ENCODE data around the gene TNFAIP8. TPM values are rescaled to one million over a fixed set of nuclear protein-coding genes. Genes with fewer than 3 reads are reported as not detected.

The TNFAIP8 gene
- total and polyA plus RNA-seq, 10 of the 15 experiments (the other 5 are each of a cell fraction or from before 2014, with no cell fraction given), result 124 to 324 (median 177) TPM

GRCh38 chr5:119367502-119368237 lies 11.9 kb downstream of the TNFAIP8 start (continued):
- TF ChIP-seq RAD21 (IDR thresholded peaks at IDR 0.05; ENCODE audit: insufficient read depth, low read depth, low read length), result 0 out of 2 replicates have a peak, but pooled peaks have one; percentile 8
- peak; percentile 90 for TF ChIP-seq EED (IDR thresholded peaks at IDR 0.05; ENCODE audit: low read depth)
- TF ChIP-seq ETV6 (conservative IDR thresholded peaks at IDR 0.05 in 1 of 2, IDR thresholded peaks at IDR 0.05 in 1 of 2; ENCODE audit: borderline replicate concordance in 1 of 2, low read depth in 1 of 2), result peak in 1 of 2 experiments; percentile 98; a peak in 2 of 4 replicates
- no peak for TF ChIP-seq FOXK2 (IDR thresholded peaks at IDR 0.05)
- peak; percentile 95; the same call in 1 of the 2 replicates for TF ChIP-seq ZBED1 (IDR thresholded peaks at IDR 0.05; ENCODE audit: borderline replicate concordance)
- TF ChIP-seq POLR2AphosphoS5 (IDR thresholded peaks at IDR 0.05; ENCODE audit: low read length), result no peak
- no peak for TF ChIP-seq LARP7 (IDR thresholded peaks at IDR 0.05)
- no peak for TF ChIP-seq SUPT20H (IDR thresholded peaks at IDR 0.05; ENCODE audit: borderline replicate concordance, control insufficient read depth, low read depth, low read length)
- TF ChIP-seq GATAD2B (conservative IDR thresholded peaks at IDR 0.05; ENCODE audit: low read depth), result no peak
- peak; percentile 98 for TF ChIP-seq TBL1XR1 (IDR thresholded peaks at IDR 0.05; ENCODE audit: low read depth, low read length)
- TF ChIP-seq TAF1 (IDR thresholded peaks at IDR 0.05; ENCODE audit: borderline replicate concordance, low read depth, low read length), result no peak
- TF ChIP-seq SUZ12 (IDR thresholded peaks at IDR 0.05; ENCODE audit: unreplicated experiment), result no peak
- TF ChIP-seq MLLT1 (IDR thresholded peaks at IDR 0.05), result no peak
- TF ChIP-seq NFIC (IDR thresholded peaks at IDR 0.05; ENCODE audit: low read depth, low read length), result peak; percentile 99
- TF ChIP-seq USF1 (IDR thresholded peaks at IDR 0.05; ENCODE audit: borderline replicate concordance, extremely low read length, insufficient read depth, low read depth, low read length), result no peak
- TF ChIP-seq NR2F1 (conservative IDR thresholded peaks at IDR 0.05), result peak; percentile 56; the same call in 1 of the 2 replicates
- TF ChIP-seq YY1 (IDR thresholded peaks at IDR 0.05; ENCODE audit: low read depth, low read length), result 0 out of 2 replicates have a peak, but pooled peaks have one; percentile 46
- no peak for TF ChIP-seq RCOR1 (conservative IDR thresholded peaks at IDR 0.05; ENCODE audit: low read depth, low read length)
- 0 out of 4 replicates have a peak, but pooled peaks of 1 of the 2 experiments have one; percentile 52 for TF ChIP-seq BHLHE40 (IDR thresholded peaks at IDR 0.05; ENCODE audit: borderline replicate concordance in 1 of 2, low read depth in 2 of 2, low read length in 1 of 2)
- TF ChIP-seq MTA3 (IDR thresholded peaks at IDR 0.05; ENCODE audit: borderline replicate concordance, low read length), result peak; percentile 98
- no peak for TF ChIP-seq ZBTB4 (CRISPR knock-in tag; IDR thresholded peaks at IDR 0.05)

Measured in GM12878 (cell line).